Aorta (tissue), 5 donors: Measurements from ENCODE around the gene PHF20. TPM values are rescaled to one million over a fixed set of nuclear protein-coding genes. Genes with fewer than 3 reads are reported as not detected.
A peak's percentile ranks its signal among the peaks of the same experiment; 100 is the strongest.
"Not testable (repeated sequence)": the region's sequence is repeated elsewhere in the genome, so short reads cannot be mapped to it uniquely, and the experiment has no call there.

Experiments used
- ATAC-seq: fragments of 200-7000 bp; cut with Tn5 transposase; one replicate; pipeline ENCODE4 v1.9.1; 2022; ENCODE audit warnings: moderate library complexity; ENCODE audit not compliant: low FRiP score
- DNase-seq, 2 donors: peaks; one replicate each; pipeline ENCODE4 v3.0.0-alpha.2; 2020
- H3K27ac ChIP-seq, 2 donors: one replicate each; pipeline ENCODE4 v1.5.1; 2013; ENCODE audit warnings: low read length in 2 of 2, mild to moderate bottlenecking in 2 of 2, moderate library complexity in 2 of 2, control low read depth in 1 of 2, inconsistent platforms in 1 of 2, low read depth in 1 of 2
- H3K27me3 ChIP-seq, 2 donors: one replicate each; pipeline ENCODE4 v1.6.1; 2013; ENCODE audit warnings: control low read depth in 1 of 2, low read length in 1 of 2, mild to moderate bottlenecking in 1 of 2, moderate library complexity in 1 of 2; ENCODE audit not compliant: insufficient read depth in 2 of 2, control insufficient read depth in 1 of 2
- H3K36me3 ChIP-seq, 2 donors: one replicate each; pipeline ENCODE4 v1.6.1; 2013; ENCODE audit warnings: control low read depth in 1 of 2, low read length in 1 of 2, mild to moderate bottlenecking in 1 of 2; ENCODE audit not compliant: insufficient read depth in 2 of 2, control insufficient read depth in 1 of 2
- H3K4me1 ChIP-seq, 2 donors: one replicate each; pipeline ENCODE4 v1.6.1; 2013; ENCODE audit warnings: low read length in 2 of 2, control low read depth in 1 of 2, mild to moderate bottlenecking in 1 of 2, moderate library complexity in 1 of 2; ENCODE audit not compliant: insufficient read depth in 2 of 2, control insufficient read depth in 1 of 2
- H3K4me3 ChIP-seq, 2 donors: one replicate each; pipeline ENCODE4 v1.5.1; 2013; ENCODE audit warnings: low read length in 2 of 2, control low read depth in 1 of 2, mild to moderate bottlenecking in 1 of 2
- H3K9me3 ChIP-seq: one replicate; pipeline ENCODE4 v1.6.1; 2013; ENCODE audit warnings: mild to moderate bottlenecking, low read length; ENCODE audit not compliant: control insufficient read depth
- WGBS, 2 donors: extraction: QIAGEN DNeasy Blood & Tissue Kit; methylation state at CpG; one replicate each; pipeline ENCODE4 v1.1.7; 2013; 5-methylcytosine and 5-hydroxymethylcytosine counted together
- intact Hi-C, 2 donors: fragments of 100-400 bp; cut with DNase I; formaldehyde crosslinking; loops; one replicate each; pipeline versions ENCODE4 v1.14.2 to v1.15.0; 2022
- polyA plus RNA-seq, 2 donors: library from polyadenylated mRNA; stranded (reverse); fragments of 200-250 nt; gene quantifications; one replicate each; pipeline ENCODE4 v1.2.3, GENCODE V29; 2013
- total RNA-seq, 2 donors: library from RNA; stranded (reverse); fragmentation: NEBNext Ultra II Directional; extraction: Animal tissue kit (Norgen Biotek cat#: 25700); gene quantifications; one replicate each; pipeline ENCODE4 v1.2.1, GENCODE V29; 2021
- donor health status: healthy with polysubstance abuse.
- donor health status: Bipolar disorder and iron deficiency.
- donor health status: DM: no; HTN: no; CAD: no.
- donor health status: DM: no; HTN: no; CAD: no.
- donor health status: DM: yes; HTN: yes; CAD: no.

PHF20 gene
- total and polyA plus RNA-seq, 4 donors = 17.1 to 64.4 (median 40.8) TPM

DNA sequence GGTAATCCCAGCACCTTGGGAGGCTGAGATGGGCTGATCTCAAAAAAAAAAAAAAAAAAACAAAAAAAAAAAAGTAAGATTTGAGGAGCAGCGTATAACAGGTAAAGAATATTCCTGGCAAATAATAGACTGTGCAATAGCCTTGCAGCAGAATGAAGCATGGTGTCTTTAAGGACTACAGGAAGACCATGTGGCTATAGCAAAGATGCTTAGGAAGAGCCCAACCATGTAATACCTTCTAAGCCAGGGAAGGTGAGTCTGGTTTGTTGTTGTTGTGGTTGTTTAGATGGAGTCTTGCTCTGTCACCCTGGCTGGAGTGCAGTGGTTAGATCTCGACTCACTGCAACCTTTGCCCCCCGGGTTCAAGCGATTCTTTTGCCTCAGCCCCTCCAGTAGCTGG lies 15.4 kb upstream of the PHF20 start:
- ATAC-seq (no peak), DNase-seq (no peak)
- 91 to 97% methylated on average over 4 of the region's 4 CpGs for WGBS, 2 donors
- intact Hi-C loops = no loop called here
- Histone ChIP-seq H3K9me3 (no peaks in the 10 kb centered on the region), H3K4me1 (no peaks in the 10 kb centered on the region), H3K27ac (no peak overlapping the region), H3K4me3 (no peak overlapping the region), H3K27me3 (peaks cover 0 to 2% of the 10 kb centered on the region in 2 donors), H3K36me3 (no peaks in the 10 kb centered on the region)

DNA sequence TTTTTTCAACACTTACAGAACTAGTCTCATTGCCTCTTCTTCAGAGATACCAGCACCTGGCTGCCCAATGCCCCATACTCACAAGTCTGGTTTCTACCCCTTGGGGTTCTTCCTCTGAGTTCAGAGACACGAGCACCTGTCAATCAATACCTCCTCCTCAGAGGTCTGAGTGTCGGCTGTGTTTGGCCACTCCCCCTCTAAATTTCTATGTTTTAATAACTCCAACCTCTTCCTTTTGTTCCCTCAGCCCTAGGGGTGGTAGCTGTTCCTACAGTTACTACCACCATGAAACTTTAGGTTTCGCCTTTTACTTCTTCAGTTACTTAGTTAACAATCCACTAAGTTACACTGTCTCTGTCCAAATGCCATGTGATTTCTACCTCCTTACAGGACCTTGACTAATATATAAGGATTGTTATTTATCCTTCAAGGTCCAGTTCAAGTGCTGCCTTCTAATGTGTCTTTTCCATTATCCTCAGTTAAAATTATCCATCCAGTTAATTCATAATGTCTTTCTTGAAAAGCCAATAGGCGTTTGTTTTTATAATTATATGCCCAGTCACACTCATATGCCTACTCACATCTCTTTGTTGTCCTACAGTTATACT lies 14.6 kb upstream of the PHF20 start:
- H3K4me1 ChIP-seq = no peaks in the 10 kb centered on the region
- H3K9me3 ChIP-seq = no peaks in the 10 kb centered on the region
- ATAC-seq (no peak), DNase-seq (no peak)
- intact Hi-C loops = no loop called here
- H3K36me3 ChIP-seq = no peaks in the 10 kb centered on the region
- H3K27me3 ChIP-seq = peaks cover 0 to 2% of the 10 kb centered on the region in 2 donors
- WGBS, 2 donors = 74% methylated on average over 4 of the region's 4 CpGs
- H3K27ac ChIP-seq = no peak overlapping the region
- H3K4me3 ChIP-seq = no peak overlapping the region

DNA sequence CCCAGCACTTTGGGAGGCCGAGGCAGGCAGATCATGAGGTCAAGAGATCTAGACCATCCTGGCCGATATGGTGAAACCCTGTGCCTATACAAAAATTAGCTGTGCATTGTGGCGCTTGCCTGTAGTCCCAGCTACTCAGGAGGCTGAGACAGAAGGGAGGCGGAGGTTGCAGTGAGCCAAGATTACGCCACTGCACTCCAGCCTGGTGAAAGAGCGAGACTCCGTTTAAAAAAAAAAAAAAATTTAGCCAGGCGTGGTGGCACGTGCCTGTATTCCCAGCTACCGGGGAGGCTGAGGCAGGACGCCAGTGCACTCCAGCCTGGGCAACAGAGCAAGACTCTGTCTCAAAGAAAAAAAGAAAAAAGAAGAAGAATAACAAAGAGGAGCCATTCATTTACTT lies 10.3 kb upstream of the PHF20 start:
- H3K27ac ChIP-seq, H3K4me1 ChIP-seq, H3K36me3 ChIP-seq, intact Hi-C loops, DNase-seq, H3K9me3 ChIP-seq, ATAC-seq, H3K27me3 ChIP-seq, H3K4me3 ChIP-seq: not testable (repeated sequence)
- 93% methylated on average over 11 of the region's 11 CpGs for WGBS, 2 donors

DNA sequence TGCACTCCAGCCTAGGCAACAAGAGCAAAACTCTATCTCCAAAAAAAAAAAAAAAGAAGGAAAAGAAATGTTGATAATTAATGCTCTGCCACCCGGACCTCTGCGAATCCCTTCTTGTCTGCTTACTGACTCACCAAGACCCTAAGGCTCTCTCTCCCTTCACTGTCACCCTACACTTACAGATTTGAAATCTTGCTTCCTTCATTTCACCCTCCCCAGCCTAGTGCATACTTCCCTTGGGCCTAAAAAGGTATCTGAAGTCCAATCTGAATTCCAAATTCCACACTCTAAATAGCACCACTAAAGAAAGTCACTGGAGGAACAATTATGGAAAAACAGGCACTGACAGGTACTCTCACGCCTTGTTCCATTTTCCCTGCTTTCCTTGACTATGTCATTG lies 9.4 kb upstream of the PHF20 start:
- no peaks in the 10 kb centered on the region for H3K27me3 ChIP-seq
- no peak for ATAC-seq
- 70 to 76% methylated on average over 3 of the region's 3 CpGs for WGBS, 2 donors
- H3K4me3 ChIP-seq = no peak overlapping the region
- H3K27ac ChIP-seq = no peak overlapping the region
- no peak for DNase-seq
- intact Hi-C loops = no loop called here
- no peaks in the 10 kb centered on the region for H3K4me1 ChIP-seq
- H3K9me3 ChIP-seq = no peaks in the 10 kb centered on the region
- no peaks in the 10 kb centered on the region for H3K36me3 ChIP-seq

DNA sequence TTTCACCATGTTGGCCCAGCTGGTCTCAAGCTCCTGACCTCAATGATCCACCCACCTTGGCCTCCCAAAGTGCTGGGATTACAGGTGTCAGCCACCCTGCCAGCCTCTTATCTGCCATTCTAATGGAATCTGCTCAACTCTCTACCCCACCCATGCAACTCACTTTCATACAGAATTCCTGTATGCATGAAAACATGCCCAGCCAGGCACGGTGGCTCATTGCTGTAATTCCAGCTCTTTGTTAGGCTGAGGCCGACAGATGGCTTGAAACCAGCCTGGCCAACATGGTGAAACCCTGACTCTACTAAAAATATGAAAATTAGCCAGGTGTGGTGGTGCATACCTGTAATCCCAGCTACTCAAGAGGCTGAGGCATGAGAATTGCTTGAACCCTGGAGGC lies 6.9 kb upstream of the PHF20 start:
- H3K4me1 ChIP-seq, H3K9me3 ChIP-seq, H3K27ac ChIP-seq, H3K4me3 ChIP-seq, intact Hi-C loops, ATAC-seq, H3K36me3 ChIP-seq, DNase-seq, H3K27me3 ChIP-seq: not testable (repeated sequence)
- 73 to 79% methylated on average over 2 of the region's 2 CpGs for WGBS, 2 donors

DNA sequence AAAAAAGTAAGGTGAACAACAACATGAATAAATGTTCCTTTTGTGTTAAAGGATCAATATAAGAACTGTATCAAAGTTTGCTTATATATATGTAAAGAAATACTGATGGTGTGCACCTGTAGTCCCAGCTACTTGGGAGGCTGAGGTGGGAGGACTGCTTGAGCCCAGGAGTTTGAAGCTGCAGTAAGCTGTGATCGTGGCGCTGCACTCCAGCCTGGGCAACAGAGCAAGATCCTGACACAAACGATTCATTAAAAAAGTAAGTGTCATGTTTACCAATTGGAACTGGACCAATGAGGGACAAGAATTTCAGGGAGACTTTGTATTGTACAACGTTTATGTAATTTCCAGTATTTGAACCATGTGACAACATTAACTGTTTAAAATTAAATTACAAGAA lies 5.0 kb upstream of the PHF20 start:
- Histone ChIP-seq H3K4me1 (no peaks in the 10 kb centered on the region), H3K9me3 (no peaks in the 10 kb centered on the region), H3K27ac (no peak overlapping the region), H3K4me3 (no peak overlapping the region), H3K36me3 (no peaks in the 10 kb centered on the region), H3K27me3 (no peaks in the 10 kb centered on the region)
- DNase-seq (no peak), ATAC-seq (no peak)
- intact Hi-C loops = no loop called here
- WGBS, 2 donors = 81 to 85% methylated on average over 4 of the region's 4 CpGs

DNA sequence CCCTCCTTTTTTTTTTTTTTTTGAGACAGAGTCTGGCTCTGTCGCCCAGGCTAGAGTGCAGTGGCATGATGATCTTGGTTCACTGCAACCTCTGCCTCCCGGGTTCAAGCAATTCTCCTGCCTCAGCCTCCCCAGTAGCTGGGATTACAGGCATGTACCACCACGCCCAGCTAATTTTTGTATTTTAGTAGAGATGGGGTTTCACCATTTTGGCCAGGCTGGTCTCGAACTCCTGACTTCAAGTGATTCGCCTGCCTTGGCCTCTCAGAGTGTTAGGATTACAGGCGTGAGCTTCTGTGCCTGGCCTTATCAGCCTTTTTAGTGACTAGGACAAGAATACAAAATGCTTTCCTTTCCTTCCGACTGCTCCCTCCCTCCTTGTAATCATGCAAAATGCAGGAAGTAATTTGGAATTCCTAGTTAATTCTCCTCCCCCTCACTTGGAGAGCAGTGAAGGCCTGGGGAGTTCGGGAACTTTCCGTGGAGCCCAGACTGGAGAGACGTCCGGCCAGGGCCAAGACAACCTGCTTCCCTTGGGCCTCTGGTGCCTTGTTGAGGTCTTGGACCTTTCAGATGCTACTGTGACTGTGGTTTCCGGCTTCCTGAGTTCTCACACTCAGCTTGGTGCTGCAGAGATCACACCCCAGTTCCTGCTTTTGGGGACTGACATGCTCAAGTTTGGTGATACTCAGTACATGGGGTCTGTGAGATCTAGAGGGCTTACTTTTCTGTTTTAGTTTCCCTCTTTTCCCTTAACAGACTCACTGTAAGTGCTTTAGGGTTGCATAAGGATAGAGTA lies 3.9 kb upstream of the PHF20 start:
- Histone ChIP-seq H3K4me3 (no peak overlapping the region), H3K36me3 (no peaks in the 10 kb centered on the region), H3K27ac (peak overlapping the region in 1 of 2 donors; percentile 8), H3K4me1 (no peaks in the 10 kb centered on the region), H3K27me3 (no peaks in the 10 kb centered on the region), H3K9me3 (no peaks in the 10 kb centered on the region)
- ATAC-seq (peak; percentile 9), DNase-seq (peak; percentile 79 to 80)
- WGBS, 2 donors = 67 to 68% methylated on average over 12 of the region's 12 CpGs
- intact Hi-C loops = no loop called here

DNA sequence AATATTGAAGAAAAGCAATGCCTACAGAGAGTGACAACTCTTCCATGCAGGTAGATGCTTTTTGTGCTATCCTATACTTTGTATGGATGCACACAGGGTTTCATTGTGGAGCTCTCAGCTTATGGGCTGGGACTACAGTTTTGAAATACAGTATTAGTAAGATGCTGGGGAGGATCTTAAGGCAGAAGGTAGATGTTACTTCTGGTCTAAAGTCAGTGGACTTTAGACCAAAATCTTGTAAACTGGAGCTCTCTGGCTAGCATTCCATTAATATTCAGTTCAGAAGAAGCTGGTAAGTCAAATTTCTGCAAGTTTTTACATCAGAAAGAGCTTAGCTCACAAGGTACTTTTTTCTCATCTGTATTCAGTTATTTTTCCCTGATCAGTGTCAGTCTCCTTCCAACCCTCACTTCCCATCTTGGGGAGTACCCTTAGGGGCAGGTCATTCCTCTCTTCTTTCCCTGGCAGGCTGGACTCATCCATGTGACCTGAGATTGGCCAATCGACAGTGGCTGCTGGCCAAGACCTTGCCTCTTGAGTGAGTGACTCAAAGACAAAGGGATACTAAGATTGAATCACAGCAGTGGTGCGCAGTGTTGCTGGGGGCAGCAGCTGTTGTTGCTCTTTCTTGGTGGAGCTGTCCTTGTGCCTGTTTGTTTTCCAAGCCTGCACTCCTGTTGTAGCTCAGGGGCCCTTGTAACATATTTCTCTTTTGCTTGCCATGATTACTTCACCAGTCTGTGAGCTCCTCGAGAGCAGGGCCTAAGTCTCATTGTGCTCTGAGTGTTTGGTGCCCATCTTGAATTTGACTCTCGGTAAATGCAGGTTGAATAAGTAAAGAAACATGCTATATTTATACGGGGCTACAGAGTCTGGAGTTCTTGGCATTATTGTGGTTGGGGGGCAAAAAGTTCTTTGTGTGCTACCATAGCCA lies 2.8 kb upstream of the PHF20 start:
- ATAC-seq = peak; percentile 79
- intact Hi-C loops = no loop called here

More for the DNA sequence above, 2.8 kb upstream of the PHF20 start:
- Histone ChIP-seq H3K27me3 (no peaks in the 10 kb centered on the region), H3K4me1 (no peaks in the 10 kb centered on the region), H3K9me3 (no peaks in the 10 kb centered on the region), H3K36me3 (no peaks in the 10 kb centered on the region), H3K27ac (peak overlapping the region in 1 of 2 donors; percentile 59), H3K4me3 (no peak overlapping the region)
- peak; percentile 96 for DNase-seq
- WGBS, 2 donors = 41 to 51% methylated on average over 5 of the region's 5 CpGs
